ENCODE data around the gene TRIM49.
"Not testable (repeated sequence)": the region's sequence is repeated elsewhere in the genome, so short reads cannot be mapped to it uniquely, and the experiment has no call there.

Gene TRIM49, protein sequence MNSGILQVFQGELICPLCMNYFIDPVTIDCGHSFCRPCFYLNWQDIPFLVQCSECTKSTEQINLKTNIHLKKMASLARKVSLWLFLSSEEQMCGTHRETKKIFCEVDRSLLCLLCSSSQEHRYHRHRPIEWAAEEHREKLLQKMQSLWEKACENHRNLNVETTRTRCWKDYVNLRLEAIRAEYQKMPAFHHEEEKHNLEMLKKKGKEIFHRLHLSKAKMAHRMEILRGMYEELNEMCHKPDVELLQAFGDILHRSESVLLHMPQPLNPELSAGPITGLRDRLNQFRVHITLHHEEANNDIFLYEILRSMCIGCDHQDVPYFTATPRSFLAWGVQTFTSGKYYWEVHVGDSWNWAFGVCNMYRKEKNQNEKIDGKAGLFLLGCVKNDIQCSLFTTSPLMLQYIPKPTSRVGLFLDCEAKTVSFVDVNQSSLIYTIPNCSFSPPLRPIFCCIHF

DNA sequence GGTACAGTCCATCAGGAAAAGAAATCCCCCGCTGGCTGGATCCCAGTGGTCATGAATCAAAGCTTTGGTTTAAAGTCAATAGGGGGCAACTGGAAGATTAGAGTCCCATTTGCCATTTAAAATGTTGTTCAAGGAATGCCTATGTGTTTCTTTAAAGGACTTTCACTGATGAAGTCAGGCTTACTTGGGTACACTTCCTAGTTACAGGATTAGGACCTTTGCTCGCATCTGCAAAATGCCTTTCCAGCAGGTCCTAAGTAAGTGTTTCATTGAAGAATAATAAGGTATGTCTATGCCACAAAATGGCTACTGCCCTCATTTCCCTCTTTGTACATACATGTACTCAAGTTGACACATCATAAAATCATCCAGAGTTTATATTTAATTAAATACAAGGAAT is at the start of gene TRIM49:
TSS of gene TRIM49 (minus strand) at position 101 of the 400 bp plus-strand sequence. CDS start 4,106 bp downstream, outside the sequence.
- DNase-seq (ENCODE audit: low spot score) = not testable (repeated sequence)

DNA sequence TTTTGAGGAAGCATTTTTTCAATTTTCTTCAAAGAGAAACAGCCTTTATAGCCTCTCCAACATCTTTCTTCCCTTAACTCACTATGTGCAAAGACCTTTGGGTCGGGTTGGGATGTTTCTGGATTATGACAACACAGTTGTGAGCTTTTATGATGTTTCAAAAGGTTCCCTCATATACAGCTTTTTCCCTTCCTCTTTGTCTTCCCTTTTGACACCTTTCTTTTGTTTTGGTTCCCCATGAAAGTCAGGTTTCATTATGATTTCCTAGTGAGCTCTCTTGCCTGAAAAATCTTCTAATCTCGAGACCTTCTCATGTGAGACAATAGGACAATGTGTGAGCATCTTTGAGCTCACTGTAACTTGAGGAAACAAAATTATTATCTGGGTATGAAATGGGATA is 18.3 kb upstream of the TRIM49 start:
- DNase-seq (ENCODE audit: low spot score) = not testable (repeated sequence)

- not testable (repeated sequence) for DNase-seq (ENCODE audit: low spot score)
These were observed 11.6 kb upstream of the TRIM49 start for GRCh38 chr11:89820008-89820407.

GRCh38 chr11:89813535-89813934 is 5.2 kb upstream of the TRIM49 start:
- DNase-seq (ENCODE audit: low spot score) = not testable (repeated sequence)

GRCh38 chr11:89787506-89788063 is 20.8 kb downstream of the TRIM49 start:
- not testable (repeated sequence) for DNase-seq (ENCODE audit: low spot score)

GRCh38 chr11:89785726-89786125 is 22.6 kb downstream of the TRIM49 start:
- DNase-seq (ENCODE audit: low spot score) = not testable (repeated sequence)

DNA sequence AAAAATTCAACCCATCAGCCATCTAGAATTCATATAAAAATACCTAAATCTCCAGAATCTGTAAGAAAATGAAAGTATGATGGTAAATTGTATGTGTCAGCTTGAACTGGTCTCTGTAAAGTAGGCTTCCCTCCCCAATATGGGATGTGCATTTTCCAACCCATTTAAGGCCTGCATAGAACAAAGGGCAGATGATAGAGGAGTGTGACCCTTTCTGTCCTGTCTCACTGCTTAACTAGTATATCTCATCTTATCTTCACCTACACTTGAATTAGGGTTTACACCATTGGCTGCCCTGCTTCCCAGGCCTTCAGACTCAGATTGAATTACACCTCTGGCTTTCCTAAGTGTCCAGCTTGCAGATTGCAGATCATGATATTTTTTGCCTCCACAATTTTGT is 57.6 kb downstream of the TRIM49 start:
- not testable (repeated sequence) for DNase-seq (ENCODE audit: low spot score)
